K562 (cell line): ENCODE data around the gene SYT8. TPM values are rescaled to one million over a fixed set of nuclear protein-coding genes. Genes with fewer than 3 reads are reported as not detected.
A peak's percentile ranks its signal among the peaks of the same experiment; 100 is the strongest.

ENCODE experiments used
- CHD7 ChIP-seq: fragments of 200-600 bp; sonication (generic); IDR thresholded peaks from one replicate; pipeline ENCODE4 v1.6.1; 2012; ENCODE audit warnings: mild to moderate bottlenecking, low read depth, low read length, inconsistent platforms
- CSDE1 ChIP-seq, 2 experiments: fragments of 450-650 bp; IDR thresholded peaks; 2 replicates each; pipeline ENCODE4 v1.6.1; 2016; ENCODE audit warnings: mild to moderate bottlenecking in 1 of 2
- DEAF1 ChIP-seq: fragments of 450-650 bp; formaldehyde crosslinking; IDR thresholded peaks from 2 replicates; pipeline ENCODE4 v1.4.0; 2020; ENCODE audit warnings: mild to moderate bottlenecking, moderate library complexity
- JUN ChIP-seq, 2 experiments: sonication (generic) in 1 of 2; formaldehyde crosslinking in 1 of 2; IDR thresholded peaks; 2 replicates each; pipeline versions ENCODE4 v1.6.1 to v1.8.0; 2012 to 2022; ENCODE audit warnings: borderline replicate concordance in 2 of 2, mild to moderate bottlenecking in 2 of 2, improper control_type of control experiment in 1 of 2, low read depth in 1 of 2, low read length in 1 of 2, missing genetic modification reagents in 1 of 2
- KAT7 ChIP-seq: sonication (generic); formaldehyde crosslinking; IDR thresholded peaks from 2 replicates; pipeline ENCODE4 v1.8.0; 2022; ENCODE audit warnings: missing genetic modification reagents, mild to moderate bottlenecking, borderline replicate concordance
- NBN ChIP-seq: fragments of 450-650 bp; IDR thresholded peaks from 2 replicates; pipeline ENCODE4 v1.6.1; 2016; ENCODE audit warnings: low read depth, mild to moderate bottlenecking
- NFE2 ChIP-seq: IDR thresholded peaks from 2 replicates; pipeline ENCODE4 v1.6.1; 2014; ENCODE audit warnings: antibody characterized with exemption, low read depth
- RBFOX2 ChIP-seq: fragments of 200-400 bp; formaldehyde crosslinking; IDR thresholded peaks from 2 replicates; pipeline ENCODE4 v1.6.1; 2017; ENCODE audit warnings: low read depth, mild to moderate bottlenecking, low read length, moderate library complexity
- TBL1XR1 ChIP-seq, 2 experiments: IDR thresholded peaks; 2 replicates each; pipeline ENCODE4 v1.6.1; 2012; ENCODE audit warnings: improper control_type of control experiment in 2 of 2, low read length in 2 of 2, mild to moderate bottlenecking in 1 of 2
- ZFP1 ChIP-seq: fragments of 450-650 bp; formaldehyde crosslinking; IDR thresholded peaks from 2 replicates; pipeline ENCODE4 v1.4.0; 2020; ENCODE audit warnings: mild to moderate bottlenecking, mixed read lengths
- polyA plus RNA-seq, 8 experiments: library from polyadenylated mRNA; depleted of rRNA in 4 of 8; stranded (reverse) in 5 of 8; unstranded in 3 of 8; fragments of >200 nt; fragmentation: Nextera tagmentation in 2 of 8; fragmentation: Illumina TruSeq in 1 of 8; extraction: Ambion mirVana in 2 of 8; extraction: Trizol in 1 of 8; gene quantifications; 2 replicates each; pipeline versions ENCODE4 v1.2.1 to v1.2.3, GENCODE V29; 2011 to 2014; ENCODE audit warnings: inconsistent platforms in 1 of 8, missing spikeins in 1 of 8
- total RNA-seq, 7 experiments: library from RNA; depleted of rRNA in 6 of 7; stranded (reverse); fragments of >200 nt in 6 of 7; fragmentation: Illumina TruSeq in 2 of 7; extraction: Trizol in 2 of 7; gene quantifications; 2 replicates each; pipeline versions ENCODE4 v1.2.1 to v1.2.3, GENCODE V29; 2011 to 2021; ENCODE audit warnings: low replicate concordance in 1 of 7
- TF ChIP-seq, protein P1 (sequence below): fragments of 250-450 bp; sonication (Bioruptor Pico); IDR thresholded peaks from 2 replicates; pipeline ENCODE4 v1.5.0; 2020; ENCODE audit warnings: mild to moderate bottlenecking

The SYT8 gene
- total and polyA plus RNA-seq, 9 of the 15 experiments (the other 6 are each of a cell fraction or from before 2014, with no cell fraction given) = not detected

GRCh38 chr11:1882265-1883238 lies 47.8 kb downstream of the SYT8 start (continued):
- TF ChIP-seq RBFOX2 = no peak
- TF ChIP-seq ZFP1 = no peak
- no peak for TF ChIP-seq NFE2
- no peak for TF ChIP-seq TBL1XR1 (IDR thresholded peaks at IDR 0.05; ENCODE audit: low read length in 2 of 2)
- TF ChIP-seq JUN (IDR thresholded peaks at IDR 0.05; ENCODE audit: borderline replicate concordance, low read depth, low read length) = no peak
- TF ChIP-seq JUN (CRISPR knock-in tag; IDR thresholded peaks at IDR 0.05; ENCODE audit: borderline replicate concordance) = no peak
- TF ChIP-seq, protein P1, sequence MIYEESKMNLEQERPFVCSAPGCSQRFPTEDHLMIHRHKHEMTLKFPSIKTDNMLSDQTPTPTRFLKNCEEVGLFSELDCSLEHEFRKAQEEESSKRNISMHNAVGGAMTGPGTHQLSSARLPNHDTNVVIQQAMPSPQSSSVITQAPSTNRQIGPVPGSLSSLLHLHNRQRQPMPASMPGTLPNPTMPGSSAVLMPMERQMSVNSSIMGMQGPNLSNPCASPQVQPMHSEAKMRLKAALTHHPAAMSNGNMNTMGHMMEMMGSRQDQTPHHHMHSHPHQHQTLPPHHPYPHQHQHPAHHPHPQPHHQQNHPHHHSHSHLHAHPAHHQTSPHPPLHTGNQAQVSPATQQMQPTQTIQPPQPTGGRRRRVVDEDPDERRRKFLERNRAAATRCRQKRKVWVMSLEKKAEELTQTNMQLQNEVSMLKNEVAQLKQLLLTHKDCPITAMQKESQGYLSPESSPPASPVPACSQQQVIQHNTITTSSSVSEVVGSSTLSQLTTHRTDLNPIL (CRISPR knock-in tag) = no peak
- peak; percentile 64 for TF ChIP-seq DEAF1 (CRISPR knock-in tag)
- no peak for TF ChIP-seq KAT7 (CRISPR knock-in tag)
- no peak for TF ChIP-seq CHD7
- no peak for TF ChIP-seq NBN
- TF ChIP-seq CSDE1 (IDR thresholded peaks at IDR 0.05) = no peak
